Cardiac fibroblast (primary cell): Measurements from ENCODE around the gene CLPTM1.

ENCODE experiments used
- DNase-seq, 2 donors: peaks; one replicate each; pipeline versions ENCODE4 v3.0.0 to v3.0.0-alpha.2; 2010; ENCODE audit warnings: low read depth in 2 of 2
- H3K4me3 ChIP-seq, 2 donors: replicated peaks in 1 of 2; 1 replicate in 1 of 2; 2 replicates in 1 of 2; pipeline ENCODE4 v1.5.1; 2011; ENCODE audit warnings: low read depth in 2 of 2, low read length in 2 of 2, mild to moderate bottlenecking in 2 of 2, moderate library complexity in 1 of 2
- CTCF ChIP-seq: IDR thresholded peaks from one replicate; pipeline ENCODE4 v1.5.1; 2011; ENCODE audit warnings: low read depth, mild to moderate bottlenecking, low read length, inconsistent platforms

Gene CLPTM1

DNA sequence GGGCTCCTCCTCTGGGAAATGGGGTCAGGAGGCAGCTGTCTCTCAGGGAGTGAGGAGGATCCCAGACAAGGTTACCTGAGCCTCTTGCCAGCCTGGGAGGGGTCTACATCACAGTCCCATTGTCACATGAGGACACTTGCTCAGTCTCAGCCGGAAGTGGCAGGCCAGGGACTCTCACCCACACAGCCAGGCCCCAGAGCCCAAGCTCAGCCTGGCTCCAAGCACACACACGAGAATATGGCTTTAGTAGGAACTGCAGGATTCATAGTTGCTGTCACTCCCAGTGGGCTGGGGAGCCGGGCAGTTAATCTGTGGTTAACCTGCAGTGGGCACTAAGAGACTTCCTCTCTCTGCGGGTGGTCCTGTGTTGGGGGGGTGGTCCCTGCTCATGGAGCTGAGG lies 30.3 kb downstream of the CLPTM1 start:
- no peak for DNase-seq
- TF ChIP-seq CTCF = no peak
- no peak overlapping the region for H3K4me3 ChIP-seq

DNA sequence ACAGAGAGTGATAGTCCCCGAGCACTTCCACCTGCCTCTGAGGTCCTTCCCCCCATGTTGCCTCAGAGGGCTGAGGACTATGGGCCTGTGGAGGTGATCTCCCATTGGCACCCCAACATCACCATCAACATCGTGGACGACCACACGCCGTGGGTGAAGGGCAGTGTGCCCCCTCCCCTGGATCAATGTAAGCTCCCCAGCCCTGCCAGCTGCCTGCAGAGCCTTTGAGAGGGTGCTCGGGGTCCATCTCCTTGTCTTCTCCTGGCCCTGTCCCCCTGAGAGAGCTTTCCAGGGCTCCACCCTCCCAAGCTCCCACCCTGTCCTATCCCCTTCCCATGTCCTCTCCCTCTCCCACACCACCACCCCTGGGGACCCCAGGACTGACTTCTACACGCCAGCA lies 31.2 kb downstream of the CLPTM1 start:
- no peak for DNase-seq
- no peak overlapping the region for H3K4me3 ChIP-seq
- no peak for TF ChIP-seq CTCF

DNA sequence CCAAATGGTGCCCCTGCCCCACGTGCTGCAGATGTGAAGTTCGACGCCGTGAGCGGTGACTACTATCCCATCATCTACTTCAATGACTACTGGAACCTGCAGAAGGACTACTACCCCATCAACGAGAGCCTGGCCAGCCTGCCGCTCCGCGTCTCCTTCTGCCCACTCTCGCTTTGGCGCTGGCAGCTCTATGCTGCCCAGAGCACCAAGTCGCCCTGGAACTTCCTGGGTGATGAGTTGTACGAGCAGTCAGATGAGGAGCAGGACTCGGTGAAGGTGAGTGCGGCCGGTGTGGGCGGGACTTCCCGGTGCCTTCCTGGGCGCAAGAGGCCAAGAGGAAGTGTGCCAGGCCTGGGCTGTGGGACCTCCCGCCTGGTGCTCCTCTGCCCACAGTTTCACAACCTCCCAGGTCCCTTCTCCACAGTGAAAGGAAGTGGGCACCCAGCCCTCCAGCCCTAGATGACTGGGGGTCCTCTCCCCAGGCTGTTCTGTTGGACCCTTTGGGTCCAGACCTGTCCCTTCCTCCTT lies 32.0 kb downstream of the CLPTM1 start:
- DNase-seq = no peak
- TF ChIP-seq CTCF = no peak
- H3K4me3 ChIP-seq = no peak overlapping the region

DNA sequence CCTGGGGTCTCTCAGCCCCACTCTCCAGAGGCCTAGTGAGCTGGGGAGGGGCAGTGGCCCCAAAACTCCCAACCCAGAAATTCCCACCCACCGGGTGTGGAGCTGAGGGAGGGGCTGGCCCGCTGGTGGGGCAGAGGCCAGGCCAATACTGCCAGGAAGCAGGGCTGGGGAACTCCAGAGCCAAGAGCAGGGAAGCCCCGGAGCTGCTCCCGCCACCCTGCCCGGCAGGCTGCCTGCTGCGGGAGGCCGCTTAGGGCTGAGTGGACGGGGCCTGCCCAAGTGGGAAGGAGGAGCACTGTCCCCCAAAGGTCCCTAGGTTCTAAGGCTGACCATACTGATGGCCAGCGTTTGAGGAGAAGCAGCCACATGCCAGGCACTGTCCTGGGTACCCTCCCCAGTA lies 33.1 kb downstream of the CLPTM1 start:
- no peak overlapping the region for H3K4me3 ChIP-seq
- no peak for DNase-seq
- no peak for TF ChIP-seq CTCF

DNA sequence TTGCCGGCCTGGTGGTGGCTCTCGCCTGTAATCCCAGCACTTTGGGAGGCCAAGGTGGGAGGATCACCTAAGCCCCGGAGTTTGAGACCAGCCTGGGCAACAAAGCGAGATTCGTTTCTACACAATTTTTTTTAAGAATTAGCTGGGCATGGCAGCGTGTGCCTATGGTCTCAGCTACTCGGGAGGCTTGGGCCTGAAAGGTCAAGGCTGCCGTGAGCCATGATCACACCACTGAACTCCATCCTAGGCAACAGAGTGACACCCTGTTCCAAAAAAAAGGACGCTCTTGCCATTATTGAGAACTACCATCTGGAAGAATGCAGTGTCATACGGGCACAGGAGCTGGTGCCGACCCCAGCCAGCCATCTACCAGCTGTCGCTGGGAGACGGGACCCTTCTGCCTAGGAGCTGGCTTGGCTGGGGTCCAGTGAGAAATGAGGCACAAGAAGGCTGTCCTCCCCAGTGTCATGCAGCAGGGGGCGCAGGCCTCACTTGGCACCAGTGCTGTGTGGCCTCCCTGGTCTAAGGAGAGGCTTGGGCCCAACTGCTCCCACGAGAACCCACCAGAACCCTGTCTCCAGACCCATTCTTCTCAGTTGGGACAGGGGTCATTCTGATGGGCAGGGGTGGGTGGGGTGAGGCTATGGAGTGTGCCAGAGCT lies 33.8 kb downstream of the CLPTM1 start:
- TF ChIP-seq CTCF = peak; percentile 81
- no peak overlapping the region for H3K4me3 ChIP-seq
- DNase-seq = peak; percentile 70 to 76

- no peak overlapping the region for H3K4me3 ChIP-seq
- no peak for DNase-seq
- no peak for TF ChIP-seq CTCF
These were observed 35.3 kb downstream of the CLPTM1 start for GRCh38 chr19:44990459-44990858.

DNA sequence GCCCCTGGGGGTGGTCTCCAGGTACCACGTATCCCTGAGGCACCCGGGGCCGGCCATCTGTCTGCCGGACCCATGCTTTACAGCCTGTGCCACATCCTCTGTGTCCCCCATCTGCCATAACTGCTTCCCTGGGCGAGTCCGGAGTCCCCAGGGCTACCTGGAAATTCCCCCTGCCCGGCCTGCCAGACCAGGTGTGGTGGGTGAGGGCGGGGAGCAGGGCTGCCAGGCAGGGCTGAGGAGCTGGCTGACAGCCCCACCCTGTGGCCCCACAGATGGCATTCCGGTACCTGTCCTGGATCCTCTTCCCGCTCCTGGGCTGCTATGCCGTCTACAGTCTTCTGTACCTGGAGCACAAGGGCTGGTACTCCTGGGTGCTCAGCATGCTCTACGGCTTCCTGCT lies 35.8 kb downstream of the CLPTM1 start:
- DNase-seq = no peak
- H3K4me3 ChIP-seq = no peak overlapping the region
- TF ChIP-seq CTCF = no peak
